ENCODE results near the gene CPXM2.

The CPXM2 gene

GRCh38 chr10:123847686-123848432, 43.7 kb downstream of the CPXM2 start:
- no peak for DNase-seq (ENCODE audit: low spot score)

- DNase-seq (ENCODE audit: low spot score), result peak; percentile 1
These were observed 47.8 kb downstream of the CPXM2 start for GRCh38 chr10:123843835-123844234.

GRCh38 chr10:123842692-123843385, 48.8 kb downstream of the CPXM2 start:
- peak; percentile 16 for DNase-seq (ENCODE audit: low spot score)

GRCh38 chr10:123841560-123841959, 50.0 kb downstream of the CPXM2 start:
- DNase-seq (ENCODE audit: low spot score), result peak; percentile 17

- peak; percentile 21 for DNase-seq (ENCODE audit: low spot score)
These were observed 50.5 kb downstream of the CPXM2 start for GRCh38 chr10:123841115-123841514.

- no peak for DNase-seq (ENCODE audit: low spot score)
These were observed 50.9 kb downstream of the CPXM2 start for GRCh38 chr10:123840714-123841113.

GRCh38 chr10:123838596-123839310, 52.9 kb downstream of the CPXM2 start:
- DNase-seq (ENCODE audit: low spot score), result no peak

- no peak for DNase-seq (ENCODE audit: low spot score)
These were observed 53.9 kb downstream of the CPXM2 start for GRCh38 chr10:123837756-123838155.

GRCh38 chr10:123836418-123837145, 55.0 kb downstream of the CPXM2 start:
- no peak for DNase-seq (ENCODE audit: low spot score)

GRCh38 chr10:123835575-123835974, 56.0 kb downstream of the CPXM2 start:
- no peak for DNase-seq (ENCODE audit: low spot score)

GRCh38 chr10:123833170-123833850, 58.3 kb downstream of the CPXM2 start:
- DNase-seq (ENCODE audit: low spot score), result no peak

- no peak for DNase-seq (ENCODE audit: low spot score)
These were observed 60.3 kb downstream of the CPXM2 start for GRCh38 chr10:123831259-123831658.

GRCh38 chr10:123821136-123821535, 70.5 kb downstream of the CPXM2 start:
- DNase-seq (ENCODE audit: low spot score), result no peak

- no peak for DNase-seq (ENCODE audit: low spot score)
These were observed 82.0 kb downstream of the CPXM2 start for GRCh38 chr10:123809632-123810031.

GRCh38 chr10:123808906-123809305, 82.7 kb downstream of the CPXM2 start:
- peak; percentile 8 for DNase-seq (ENCODE audit: low spot score)

GRCh38 chr10:123808286-123808685, 83.3 kb downstream of the CPXM2 start:
- peak; percentile 11 for DNase-seq (ENCODE audit: low spot score)

- DNase-seq (ENCODE audit: low spot score), result peak; percentile 8
These were observed 84.1 kb downstream of the CPXM2 start for GRCh38 chr10:123807444-123808035.

GRCh38 chr10:123804716-123805115, 86.9 kb downstream of the CPXM2 start:
- no peak for DNase-seq (ENCODE audit: low spot score)

GRCh38 chr10:123800821-123801220, 90.8 kb downstream of the CPXM2 start:
- DNase-seq (ENCODE audit: low spot score), result peak; percentile 24

GRCh38 chr10:123800289-123800688, 91.3 kb downstream of the CPXM2 start:
- peak; percentile 32 for DNase-seq (ENCODE audit: low spot score)

GRCh38 chr10:123798856-123799255, 92.8 kb downstream of the CPXM2 start:
- no peak for DNase-seq (ENCODE audit: low spot score)
